GM21526 (cell line): ENCODE measurements around the gene KCNMB2.
"Not testable (repeated sequence)": the region's sequence is repeated elsewhere in the genome, so short reads cannot be mapped to it uniquely, and the experiment has no call there.

ENCODE experiments used
- ATAC-seq: cut with Tn5 transposase; IDR thresholded peaks from one replicate; pipeline ENCODE4 v1.9.1; 2021; ENCODE audit warnings: moderate library complexity; ENCODE audit not compliant: unreplicated experiment, low FRiP score

Gene KCNMB2

GRCh38 chr3:178743297-178743696 is 207.1 kb downstream of the KCNMB2 start:
- no peak for ATAC-seq

- not testable (repeated sequence) for ATAC-seq
Observed at GRCh38 chr3:178745861-178746655, 209.8 kb downstream of the KCNMB2 start.

GRCh38 chr3:178748874-178749273 is 212.6 kb downstream of the KCNMB2 start:
- no peak for ATAC-seq

- ATAC-seq: no peak
Observed at GRCh38 chr3:178749471-178749870, 213.2 kb downstream of the KCNMB2 start.

- ATAC-seq: no peak
Observed at GRCh38 chr3:178750639-178751300, 214.5 kb downstream of the KCNMB2 start.

GRCh38 chr3:178752843-178753242 is 216.6 kb downstream of the KCNMB2 start:
- no peak for ATAC-seq

GRCh38 chr3:178754852-178755510 is 218.7 kb downstream of the KCNMB2 start:
- no peak for ATAC-seq

DNA sequence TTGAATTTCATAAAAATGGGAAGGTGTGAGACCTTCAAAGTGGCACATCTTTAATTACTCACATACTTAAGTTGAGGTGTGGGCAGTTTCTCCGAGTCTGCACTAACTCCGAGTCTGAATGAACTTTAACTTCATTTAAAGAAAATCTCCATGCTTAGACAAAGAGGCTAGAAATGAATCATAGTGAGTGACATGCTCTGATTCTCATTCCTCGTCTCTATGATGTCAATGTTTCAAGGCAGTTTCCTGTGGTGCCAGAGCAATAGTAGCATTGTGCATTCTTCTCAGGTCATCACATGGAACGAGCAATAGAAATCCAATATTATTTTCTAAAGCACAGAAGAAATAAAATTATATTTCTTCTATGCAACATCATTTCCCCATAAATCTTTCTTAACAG is 224.8 kb downstream of the KCNMB2 start:
- no peak for ATAC-seq

DNA sequence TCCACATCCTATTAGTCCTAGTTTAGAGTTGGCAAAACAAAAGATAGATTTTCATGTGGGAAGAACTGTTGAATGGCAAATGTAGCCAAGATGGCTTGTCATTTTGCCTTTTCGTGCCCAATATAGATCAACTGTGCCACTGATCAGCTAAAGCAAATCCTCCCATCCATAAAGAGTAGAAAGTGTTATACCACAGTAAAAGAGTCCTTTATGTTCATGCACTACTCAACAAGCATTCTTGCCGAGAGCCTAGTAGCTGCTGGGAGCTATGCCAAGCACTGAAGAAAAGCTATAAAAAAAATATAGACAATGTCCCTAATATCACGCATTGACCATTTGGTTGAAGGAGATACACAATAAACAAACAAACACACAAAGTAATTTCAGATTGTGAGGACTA is 225.2 kb downstream of the KCNMB2 start:
- no peak for ATAC-seq

DNA sequence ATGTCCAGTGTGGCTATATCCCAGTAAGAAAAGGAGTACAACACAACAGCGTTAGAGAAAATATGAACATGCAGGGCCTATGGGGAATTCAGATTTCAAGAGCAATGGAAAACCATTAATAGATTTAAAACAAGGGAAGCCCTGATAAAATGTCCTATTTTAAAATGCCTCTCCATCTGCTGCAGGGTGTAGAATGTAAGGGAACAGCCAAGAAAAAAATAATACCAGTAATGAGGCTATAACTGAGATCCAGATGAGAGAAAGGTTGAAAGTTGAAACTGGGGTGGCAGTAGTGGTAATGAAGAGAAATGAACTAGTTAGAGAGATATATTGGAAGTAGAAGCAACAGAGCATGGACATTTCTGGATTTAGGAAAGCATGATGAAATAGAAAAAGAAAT is 226.1 kb downstream of the KCNMB2 start:
- ATAC-seq: no peak

GRCh38 chr3:178765472-178765871 is 229.2 kb downstream of the KCNMB2 start:
- ATAC-seq: no peak

DNA sequence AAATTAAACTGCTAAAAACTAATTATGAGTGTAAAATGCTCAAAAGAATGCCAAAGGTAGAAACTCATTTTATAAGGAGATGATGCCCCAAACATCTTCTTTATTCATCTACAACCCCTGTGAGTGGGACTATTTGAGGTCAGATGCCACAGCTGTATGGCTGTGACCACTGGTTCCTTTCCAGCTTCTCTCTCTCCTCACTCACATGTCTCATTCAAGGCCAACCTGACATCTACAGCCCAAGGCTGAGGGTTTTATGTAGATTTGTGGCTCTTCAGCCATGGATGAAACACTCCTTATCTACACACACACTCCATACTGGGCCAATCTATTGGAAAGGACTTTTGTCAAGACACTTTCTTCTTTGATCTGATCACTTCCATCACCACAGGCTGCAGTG is 231.3 kb downstream of the KCNMB2 start:
- ATAC-seq: no peak

DNA sequence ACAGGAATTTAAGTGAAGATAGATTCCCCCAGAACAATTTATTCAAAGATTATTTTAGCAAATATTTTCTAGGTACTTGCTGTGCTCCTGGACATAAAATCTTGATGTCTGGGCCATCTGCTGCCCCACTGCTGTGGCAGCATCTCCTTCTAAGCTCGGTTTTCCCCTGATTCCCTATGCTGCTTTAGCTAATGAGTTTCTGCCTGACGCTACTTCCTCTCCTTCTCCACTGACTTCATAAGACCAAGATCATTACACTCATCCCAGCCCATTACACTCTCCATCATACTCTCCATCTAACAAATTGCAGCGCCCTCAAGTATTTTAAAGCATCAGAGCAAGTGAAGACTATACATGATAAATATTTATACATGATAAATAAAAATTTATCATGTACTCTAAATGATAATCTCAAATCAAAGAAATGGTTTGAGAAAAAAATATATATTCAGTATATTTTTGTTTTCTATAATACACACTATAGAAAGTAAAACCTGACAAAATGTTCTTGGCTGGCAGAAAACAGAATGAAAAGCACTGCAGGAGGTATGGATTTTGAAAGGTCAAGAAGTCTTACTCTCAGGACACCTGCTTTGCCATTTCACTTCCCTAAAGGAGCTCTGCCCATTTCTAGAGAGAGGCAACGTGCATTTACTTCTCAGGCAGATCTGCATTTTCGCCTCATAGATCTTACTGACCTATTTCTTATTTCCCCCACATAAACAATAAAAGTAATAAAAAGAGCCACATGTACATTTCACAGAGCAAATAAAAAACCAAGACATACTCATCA is 232.0 kb downstream of the KCNMB2 start:
- peak; percentile 76 for ATAC-seq

- no peak for ATAC-seq
Observed at GRCh38 chr3:178771511-178771910, 235.3 kb downstream of the KCNMB2 start.

- no peak for ATAC-seq
Observed at GRCh38 chr3:178772746-178773145, 236.5 kb downstream of the KCNMB2 start.

DNA sequence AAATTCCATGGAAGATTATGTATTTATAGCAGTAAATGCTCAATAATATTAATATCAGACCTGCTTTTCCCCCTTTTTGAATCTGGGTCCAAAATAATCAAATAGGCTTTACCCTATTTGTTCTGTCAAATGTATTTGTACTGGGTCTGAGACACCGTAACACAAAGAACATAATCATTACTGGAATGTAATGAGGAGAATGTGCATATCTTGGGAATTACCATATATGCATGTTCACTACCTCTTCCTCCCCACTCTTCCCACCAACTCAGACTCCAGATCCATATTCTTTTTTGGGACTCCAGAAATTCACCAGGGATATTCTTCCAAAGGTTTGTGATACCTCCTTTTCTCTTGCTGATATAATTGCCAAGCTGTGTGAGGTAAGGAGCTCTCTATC is 237.1 kb downstream of the KCNMB2 start:
- ATAC-seq: no peak

GRCh38 chr3:178777718-178778411 is 241.6 kb downstream of the KCNMB2 start:
- ATAC-seq: no peak

- ATAC-seq: no peak
Observed at GRCh38 chr3:178778589-178778988, 242.4 kb downstream of the KCNMB2 start.

- no peak for ATAC-seq
Observed at GRCh38 chr3:178785961-178786360, 249.7 kb downstream of the KCNMB2 start.

DNA sequence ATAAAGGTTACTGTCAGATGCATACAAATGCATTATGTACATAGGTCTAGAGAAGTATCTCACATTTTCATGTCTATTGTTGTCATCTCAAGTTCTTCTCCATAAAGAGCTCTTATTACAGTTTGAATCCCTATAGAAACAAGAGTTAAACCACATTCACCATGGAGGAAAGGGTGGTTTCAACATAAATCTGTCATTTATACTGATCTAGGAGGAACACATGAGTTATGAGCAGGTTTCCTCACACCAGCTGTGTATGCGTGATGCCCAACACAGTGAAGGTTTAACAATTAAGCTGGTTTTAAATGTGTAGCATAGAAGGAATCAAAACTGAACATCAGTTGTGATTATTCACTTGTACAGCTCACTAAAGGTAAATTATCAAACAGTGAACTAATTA is 251.7 kb downstream of the KCNMB2 start:
- no peak for ATAC-seq
